Fibroblast of upper back skin (primary cell): ENCODE measurements around the gene SFXN5.
"Not testable (repeated sequence)": the region's sequence is repeated elsewhere in the genome, so short reads cannot be mapped to it uniquely, and the experiment has no call there.

ENCODE experiments used
- DNase-seq: peaks from one replicate; pipeline ENCODE4 v3.0.0-alpha.2; 2013

SFXN5 gene

DNA sequence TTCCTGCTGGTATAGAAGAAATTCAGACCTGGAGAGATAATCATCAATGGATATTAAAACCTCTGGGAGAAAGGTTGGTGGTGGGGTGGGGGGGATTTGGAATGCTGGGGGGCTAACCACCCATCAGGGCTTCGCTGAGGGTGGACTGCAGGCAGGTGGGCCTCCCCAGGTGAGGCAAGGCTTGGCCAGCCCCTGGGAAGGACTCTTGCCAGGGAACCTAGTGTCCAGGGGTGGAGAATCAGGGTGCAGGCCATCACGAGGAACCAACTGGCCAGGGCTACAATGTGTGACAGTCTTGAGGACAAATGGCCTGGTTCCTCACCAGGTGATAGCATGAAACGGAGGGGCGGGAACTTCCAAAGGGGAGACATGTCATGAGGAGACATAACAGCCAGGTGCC, 29.4 kb upstream of the SFXN5 start:
- no peak for DNase-seq

DNA sequence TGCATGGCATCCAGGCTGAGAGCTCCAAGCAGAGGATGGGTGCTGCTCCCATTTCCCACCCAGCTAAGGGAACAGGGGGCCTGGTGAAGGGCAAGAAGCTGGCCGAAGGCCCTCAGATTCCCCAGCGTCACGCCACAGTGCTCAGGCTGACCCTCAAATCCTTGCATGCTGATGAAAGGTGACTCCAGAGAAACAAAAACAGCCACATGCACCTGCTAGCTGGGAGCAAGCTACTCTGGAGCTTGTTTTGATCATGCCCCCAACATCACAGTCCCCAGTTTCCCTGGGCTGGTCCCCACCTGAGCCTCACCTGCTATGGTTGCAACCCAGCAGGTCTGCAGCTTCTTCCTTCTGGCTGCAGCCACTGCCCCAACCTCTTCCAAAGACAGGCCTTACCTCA, 28.0 kb upstream of the SFXN5 start:
- DNase-seq = no peak

DNA sequence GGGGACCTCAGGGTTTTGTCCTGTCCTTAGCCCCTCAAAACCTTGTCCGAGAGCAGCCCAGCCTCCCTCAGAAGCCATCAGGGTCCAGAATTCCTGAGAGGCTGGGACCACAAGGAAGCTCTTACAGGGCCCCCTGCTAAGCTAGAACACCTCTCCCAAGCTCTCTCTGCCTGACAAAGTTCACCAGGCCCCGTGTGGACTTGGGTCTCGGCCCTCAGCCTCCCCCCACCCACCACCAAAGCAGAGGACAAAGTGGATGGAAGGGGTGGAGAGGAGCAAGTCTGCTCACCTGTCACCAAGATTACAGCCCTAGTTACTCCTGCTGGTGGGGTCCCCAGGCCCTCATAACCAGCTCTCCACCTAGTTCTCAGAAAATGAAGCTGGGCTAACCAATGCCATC, 24.4 kb upstream of the SFXN5 start:
- DNase-seq = no peak

DNA sequence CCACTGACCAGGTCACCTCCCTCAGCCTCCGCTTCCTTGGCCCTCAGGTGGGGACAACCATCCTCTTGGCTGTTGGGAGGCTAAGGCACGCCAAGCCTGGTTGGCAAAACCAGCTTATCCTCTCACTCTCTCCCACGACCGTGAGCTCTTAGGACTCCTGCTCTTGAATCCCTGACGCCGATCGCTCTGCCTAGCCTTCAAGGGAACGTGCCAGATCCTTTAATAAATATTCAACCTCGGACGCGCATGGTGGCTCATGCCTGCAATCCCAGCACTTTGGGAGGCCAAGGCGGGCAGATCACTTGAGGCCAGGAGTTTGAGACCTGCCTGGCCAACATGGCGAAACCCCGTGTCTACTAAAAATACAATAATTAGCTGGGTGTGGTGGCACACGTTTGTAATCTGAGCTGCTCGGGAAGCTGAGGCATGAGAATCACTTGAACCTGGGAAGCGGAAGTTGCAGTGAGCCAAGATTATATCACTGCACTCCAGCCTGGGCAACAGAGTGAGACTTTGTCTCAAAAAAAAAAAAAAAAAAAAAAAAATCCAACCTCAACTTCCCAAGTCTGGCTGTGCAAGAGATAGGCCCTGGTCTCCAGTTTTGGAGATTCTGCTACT, 22.2 kb upstream of the SFXN5 start:
- DNase-seq = not testable (repeated sequence)

DNA sequence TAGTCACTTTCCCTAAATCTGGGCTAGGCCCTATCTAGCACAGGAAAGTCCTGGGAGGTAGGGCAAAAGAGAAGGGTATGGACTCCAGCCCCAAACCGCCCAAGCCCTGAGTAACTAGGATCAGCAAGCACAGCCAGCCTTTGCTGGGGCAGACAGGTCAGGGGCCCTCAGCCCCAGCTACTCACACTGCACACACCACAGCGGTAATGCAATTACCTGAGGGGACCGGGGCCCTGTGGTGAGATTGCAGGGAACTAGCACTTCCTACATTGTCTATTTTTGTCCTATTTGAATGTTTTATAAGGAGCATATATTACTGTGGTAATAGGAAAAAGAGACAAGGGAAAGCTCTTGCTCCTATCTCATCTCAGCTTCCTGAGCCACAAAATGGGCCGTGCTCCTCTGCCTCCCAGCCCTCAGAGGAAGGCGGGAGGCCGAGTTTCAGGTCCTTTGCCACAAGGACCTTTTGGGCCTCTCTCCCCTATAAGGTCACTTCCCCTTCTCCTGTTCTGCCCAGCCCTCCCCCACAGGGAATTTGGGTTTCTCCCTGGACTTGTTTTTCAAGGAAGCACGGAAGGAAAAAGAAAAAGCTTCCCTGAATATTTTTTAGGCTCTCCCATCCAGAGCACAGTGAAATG, 20.8 kb upstream of the SFXN5 start:
- no peak for DNase-seq

DNA sequence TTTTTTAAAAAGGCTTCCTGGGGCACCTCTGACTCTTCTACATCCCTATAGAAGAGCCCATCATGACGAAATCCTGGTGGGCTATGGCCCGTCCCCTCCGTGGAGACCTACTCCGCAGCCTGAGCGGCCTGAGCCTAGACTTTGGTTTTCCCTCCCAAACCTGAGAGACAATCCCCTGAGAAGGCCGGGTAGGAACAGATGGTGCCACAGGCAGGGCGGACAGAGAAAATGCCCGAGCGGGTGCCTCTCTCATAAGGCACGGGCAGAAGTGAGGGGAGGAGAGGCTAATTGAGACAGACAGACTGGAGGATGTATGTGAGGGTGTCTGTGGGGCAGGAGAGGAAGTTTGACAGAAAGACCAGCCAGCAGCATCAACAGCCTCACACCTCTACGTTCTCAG, 20.2 kb upstream of the SFXN5 start:
- DNase-seq = no peak

DNA sequence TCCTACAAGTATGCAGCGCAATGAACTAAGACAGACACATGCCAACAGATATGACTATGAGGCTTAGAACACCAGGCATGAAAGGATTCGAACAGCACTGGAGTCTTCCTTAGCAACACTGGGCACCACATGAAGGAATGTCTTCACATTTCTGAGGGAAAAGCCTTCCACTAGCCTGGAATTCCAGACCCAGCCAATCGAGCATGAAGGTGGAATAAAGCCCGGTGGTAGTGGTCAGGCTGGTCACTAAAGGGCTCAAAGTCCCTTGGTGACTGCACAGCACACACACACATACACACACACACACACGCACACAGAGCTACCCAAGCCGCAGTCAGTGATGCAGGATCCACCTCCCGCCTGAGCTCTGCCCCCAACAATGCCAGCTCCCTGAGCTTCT, 19.7 kb upstream of the SFXN5 start:
- peak; percentile 84 for DNase-seq

DNA sequence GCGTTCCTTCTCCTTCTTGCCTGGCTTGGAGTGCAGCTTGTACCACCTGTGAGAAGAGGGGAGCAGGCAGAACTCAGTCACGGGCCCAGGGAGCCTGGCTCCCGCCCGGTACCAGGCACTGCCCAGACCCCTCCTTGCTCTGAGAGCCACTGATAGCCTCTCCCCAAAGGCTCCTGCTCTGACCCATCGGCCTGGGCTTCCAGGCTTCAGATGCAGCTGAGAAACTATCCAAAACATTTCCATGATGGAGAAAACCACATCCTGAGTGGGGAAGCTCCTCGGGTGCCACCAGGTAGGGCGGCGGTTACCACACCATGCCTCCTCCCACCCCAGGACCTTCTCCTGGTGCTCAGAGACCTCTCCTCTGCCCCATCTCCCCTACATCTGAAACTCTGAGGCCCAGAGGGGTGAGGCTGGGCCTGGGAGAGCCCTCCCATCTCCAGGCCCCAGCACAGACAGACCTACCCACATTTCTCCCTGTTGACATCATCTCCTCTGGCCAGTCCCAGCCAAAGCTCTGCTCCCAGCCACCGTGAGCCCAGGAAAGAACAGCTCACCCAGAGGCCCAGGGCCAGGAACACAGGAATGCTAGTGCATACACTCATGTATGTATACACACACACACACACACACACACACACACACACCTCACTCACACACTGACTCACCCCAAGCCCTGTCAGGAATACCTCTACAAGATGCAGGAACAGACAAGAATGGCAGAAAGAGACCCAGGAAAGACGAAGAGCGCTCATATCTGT, 17.9 kb upstream of the SFXN5 start:
- peak; percentile 100 for DNase-seq

DNA sequence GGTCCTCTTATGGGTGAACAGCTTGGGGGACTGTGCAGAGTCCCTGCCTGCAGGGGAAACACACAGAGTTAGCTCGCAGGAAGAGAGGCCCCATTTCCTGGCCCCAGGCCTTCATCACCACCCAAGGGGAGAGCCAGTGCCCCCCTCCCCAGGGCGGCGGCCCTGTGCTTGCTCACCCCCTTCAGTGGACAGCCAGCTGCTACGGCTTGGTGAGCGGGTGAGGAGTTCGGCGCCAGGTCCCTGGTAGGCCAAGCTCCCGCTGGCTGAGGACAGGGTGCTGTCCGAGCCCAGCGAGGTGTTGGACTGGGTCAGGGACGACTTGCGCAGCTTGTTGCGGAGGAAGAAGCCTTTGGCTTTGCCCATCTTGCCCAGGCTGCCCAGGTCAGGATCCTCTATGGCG, 17.2 kb upstream of the SFXN5 start:
- no peak for DNase-seq

DNA sequence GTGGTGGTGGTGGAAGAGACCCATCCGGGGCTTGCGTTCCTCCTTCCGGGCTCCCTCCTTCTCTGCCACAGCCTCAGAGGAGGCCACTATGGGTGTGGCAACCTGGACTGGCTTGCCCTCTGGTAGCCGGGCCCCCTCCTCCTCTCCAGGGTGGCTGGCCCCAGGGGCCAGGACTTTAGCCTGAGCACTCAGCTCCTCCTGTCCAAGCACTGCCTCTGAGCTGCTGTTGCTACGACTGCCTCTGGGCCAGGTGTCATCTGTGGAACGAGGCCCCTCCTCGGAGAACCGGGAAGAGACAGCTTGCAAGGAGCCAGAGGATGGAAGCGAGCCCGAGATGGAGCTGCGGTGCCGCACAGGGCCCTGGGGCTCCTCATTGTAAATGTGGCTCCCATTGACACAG, 16.7 kb upstream of the SFXN5 start:
- no peak for DNase-seq

DNA sequence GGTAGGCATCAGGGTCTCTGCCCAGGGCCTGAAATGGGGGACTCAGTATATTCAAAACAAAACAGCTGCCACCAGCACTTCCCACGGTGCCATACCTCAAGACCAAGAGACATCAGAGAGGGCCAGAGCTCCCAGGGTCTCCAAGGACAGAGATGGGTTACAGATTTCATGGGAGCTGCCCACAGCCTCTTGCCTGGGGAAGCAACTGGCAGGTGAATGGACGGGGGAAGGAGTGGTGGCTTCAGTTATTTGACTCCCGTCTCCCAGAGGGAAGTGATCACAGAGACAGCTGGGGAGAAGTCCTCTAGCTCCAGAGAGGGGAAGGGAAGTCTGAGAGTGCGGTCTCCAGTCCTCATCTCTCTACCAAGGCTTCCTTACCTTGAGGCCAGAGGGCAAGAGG, 15.8 kb upstream of the SFXN5 start:
- DNase-seq = no peak

DNA sequence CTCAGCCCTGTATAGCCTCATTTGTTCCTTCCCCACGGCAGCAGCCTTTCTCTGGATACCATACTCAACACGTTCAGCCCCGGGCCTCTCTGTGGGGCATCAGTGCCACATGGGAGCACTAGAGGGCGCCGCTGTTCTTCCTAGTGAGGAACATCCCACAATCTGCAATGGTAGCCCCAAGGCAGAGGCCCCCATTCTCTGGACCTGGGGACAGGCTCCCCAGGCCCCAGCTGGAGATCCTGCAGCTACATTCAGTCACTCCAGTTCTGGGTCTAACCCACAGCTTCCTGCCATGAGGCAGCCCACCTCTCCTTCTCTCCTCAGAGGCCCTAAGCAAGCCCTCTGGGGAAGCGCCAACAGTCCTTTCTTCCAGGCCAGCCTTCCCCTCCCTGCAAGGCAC, 14.2 kb upstream of the SFXN5 start:
- peak; percentile 70 for DNase-seq

DNA sequence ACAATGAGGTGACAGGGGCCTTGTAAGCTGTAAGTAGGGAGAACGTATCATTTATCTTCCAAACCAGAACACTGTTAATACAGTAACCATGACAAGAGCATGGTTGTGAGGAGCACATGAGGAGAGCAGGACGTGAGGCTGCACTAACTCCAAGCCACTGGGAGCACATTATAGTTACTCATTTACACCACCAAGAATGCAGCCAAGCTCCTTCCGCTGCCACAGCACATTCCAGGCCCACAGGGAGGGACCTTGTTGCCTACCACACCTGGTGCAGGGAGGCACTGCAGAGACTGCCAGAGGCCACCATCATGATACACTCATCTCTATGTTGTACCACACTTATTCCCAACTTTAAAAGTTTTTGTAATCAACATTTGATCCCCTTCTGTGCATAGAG, 13.5 kb upstream of the SFXN5 start:
- DNase-seq = no peak

DNA sequence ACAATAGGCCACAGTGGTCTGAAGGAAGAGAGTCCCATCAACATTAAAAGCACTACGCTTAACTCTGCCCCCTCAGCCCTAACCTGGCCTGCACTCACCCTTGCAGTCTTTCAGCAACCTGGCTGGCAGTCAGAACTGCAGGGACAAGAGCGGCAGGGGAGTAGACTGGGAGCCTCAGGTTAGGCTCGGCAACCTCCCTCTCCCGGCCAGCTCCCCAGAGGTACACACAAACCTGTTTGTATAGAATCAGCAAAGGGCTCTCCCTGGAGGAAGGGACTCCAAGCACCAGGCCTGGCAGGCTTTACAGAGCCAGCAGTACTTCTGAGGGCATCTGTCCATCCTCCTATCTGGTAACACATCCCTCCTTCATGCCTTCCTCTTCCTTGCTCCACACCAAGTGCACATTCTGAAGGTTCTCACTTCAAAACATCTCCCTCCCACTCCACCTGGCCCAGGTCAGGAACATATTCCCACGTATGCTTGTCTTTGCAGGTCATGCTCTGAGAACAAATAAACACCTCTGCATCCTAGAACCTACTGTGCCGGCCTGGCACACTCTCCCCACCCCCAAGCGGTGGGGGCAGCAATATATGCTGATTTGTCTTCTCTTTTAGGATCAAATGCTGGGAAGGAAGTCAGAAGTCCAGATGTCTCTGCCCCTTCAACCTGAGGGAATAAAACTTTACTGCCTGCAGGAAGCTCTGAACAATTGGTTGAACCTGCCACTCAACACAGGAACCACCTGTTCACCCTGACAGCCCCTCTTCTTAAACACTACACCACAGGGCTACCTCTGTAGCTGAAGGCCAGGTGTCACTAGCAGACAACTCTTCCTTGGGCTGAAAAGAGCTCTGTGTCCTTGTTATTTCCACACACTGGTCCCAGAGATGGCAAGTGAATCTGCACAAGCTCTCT, 12.6 kb upstream of the SFXN5 start:
- no peak for DNase-seq

DNA sequence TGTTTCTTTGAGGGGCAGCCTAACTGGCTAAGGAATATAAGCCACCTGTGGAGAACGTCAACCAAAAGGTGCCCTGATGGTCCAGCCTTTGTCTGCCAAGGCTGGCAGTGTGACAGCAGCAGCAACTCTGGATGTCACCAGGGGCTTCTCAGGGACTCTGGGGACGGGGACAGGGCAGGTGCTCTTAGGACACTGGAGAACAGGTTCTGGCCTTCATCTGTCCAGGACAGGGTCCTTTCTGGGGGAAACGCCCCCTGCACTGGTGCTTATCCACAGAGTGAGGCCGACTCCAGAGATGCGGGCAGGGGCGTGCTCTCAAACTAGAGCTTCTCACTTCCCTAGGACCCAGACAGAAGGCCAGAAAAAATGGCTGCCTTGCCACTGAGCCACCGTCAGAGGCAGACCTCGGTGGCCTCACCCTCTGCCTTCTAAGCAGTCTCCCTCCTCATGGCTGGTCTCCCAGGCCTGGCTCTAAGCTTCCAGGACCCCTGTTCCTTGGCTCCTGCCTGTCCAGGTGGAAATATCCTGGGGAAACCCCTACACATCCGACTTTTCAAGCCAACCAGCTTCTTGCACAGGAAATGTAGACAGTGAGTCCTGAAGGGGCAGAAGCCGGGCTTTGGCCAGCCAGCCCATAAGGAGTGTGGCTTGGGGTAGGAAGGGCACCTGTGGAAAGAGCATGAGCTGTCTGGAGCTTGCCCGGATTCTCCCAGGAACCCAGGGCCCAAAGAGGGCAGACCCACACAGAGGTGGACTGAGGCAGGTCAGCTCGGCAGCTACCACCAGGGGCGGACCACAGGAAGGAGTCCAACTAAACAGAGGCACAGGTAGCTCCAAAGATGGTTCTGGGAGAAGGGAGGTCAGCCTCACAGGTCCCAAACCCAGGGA, 11.3 kb upstream of the SFXN5 start:
- no peak for DNase-seq

DNA sequence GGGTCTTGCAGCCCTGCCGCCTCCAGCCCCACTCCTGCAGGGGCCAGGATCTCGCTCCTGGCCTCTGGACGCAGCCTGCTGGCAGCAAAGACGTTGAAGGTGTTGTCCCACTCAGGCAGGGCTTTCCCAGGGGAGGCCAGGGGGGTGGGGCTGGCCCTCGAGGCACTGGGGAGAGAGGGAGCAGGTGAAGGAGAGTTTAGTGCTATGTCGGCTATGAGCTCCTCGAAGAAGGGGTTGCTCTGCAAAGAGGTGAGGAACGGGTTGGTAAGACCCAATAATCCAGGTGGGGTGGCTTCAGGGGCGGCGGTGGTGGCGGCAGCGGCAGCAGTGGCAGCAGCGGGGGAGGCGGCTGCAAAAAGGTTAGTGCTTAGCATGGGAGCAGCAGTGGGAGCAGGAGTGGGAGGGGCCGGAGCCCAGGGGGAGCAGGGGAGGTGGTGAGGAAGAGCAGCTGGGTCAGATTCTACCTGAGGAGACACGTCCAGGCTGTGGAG, 9.7 kb upstream of the SFXN5 start:
- no peak for DNase-seq

DNA sequence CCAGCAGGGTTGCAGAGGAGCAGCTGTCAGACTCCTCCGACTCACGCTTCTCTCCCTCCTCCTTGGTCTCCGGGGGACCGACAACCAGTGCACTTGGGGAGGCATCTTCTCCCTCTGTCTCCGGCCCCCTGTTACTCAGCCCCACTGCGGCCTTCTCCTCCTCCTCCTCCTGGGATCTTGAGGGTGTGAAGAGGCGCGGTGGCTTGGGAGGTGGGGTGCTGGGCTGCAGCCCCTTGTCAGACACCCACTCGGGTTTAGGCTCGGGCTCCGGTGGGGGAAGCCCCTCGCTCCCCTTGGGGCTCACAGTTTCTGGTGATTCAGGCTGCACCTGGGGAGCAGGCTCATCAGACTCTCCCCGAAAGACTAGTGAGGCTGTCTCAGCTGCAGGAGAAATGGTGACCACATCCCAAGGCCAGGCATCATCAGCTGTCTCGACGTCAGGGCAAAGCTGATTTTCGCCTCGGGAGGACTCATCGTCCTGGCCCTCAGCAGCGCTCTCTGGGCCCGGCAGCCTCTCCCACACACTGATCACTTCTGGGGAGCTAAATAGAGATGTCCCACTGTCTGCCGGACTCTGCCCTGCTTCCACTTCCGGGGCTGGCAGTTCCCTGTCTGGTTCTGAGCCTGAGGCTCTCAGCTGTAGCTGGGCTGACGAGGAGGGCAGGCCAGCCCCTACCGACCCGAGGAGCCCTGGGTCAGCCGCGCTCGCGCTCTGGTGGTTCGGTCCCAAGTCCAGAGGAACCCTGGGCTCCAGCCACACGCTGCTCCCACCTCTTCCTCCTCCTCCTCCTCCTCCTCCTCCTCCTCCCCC, 9.0 kb upstream of the SFXN5 start:
- DNase-seq = no peak

DNA sequence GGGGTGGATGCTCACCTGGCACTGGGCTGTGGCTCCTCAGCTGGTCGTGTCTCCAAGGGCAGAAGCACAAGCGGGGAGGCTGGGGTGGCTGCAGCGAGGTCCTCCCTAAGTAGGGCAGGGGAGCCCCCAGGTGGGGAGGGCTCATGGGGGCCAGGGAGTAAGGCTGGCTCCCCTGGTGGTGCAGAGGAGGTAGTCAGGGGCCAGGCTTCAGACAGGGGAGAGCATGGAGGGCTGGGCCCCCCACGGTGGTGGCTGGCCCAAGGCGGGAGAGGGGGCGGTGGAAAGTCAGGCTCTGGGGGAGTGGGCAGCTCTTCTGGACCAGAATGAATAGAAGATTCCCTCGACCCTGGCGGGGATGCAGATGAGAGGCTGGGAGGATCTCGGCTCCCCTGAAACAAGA, 8.1 kb upstream of the SFXN5 start:
- no peak for DNase-seq

DNA sequence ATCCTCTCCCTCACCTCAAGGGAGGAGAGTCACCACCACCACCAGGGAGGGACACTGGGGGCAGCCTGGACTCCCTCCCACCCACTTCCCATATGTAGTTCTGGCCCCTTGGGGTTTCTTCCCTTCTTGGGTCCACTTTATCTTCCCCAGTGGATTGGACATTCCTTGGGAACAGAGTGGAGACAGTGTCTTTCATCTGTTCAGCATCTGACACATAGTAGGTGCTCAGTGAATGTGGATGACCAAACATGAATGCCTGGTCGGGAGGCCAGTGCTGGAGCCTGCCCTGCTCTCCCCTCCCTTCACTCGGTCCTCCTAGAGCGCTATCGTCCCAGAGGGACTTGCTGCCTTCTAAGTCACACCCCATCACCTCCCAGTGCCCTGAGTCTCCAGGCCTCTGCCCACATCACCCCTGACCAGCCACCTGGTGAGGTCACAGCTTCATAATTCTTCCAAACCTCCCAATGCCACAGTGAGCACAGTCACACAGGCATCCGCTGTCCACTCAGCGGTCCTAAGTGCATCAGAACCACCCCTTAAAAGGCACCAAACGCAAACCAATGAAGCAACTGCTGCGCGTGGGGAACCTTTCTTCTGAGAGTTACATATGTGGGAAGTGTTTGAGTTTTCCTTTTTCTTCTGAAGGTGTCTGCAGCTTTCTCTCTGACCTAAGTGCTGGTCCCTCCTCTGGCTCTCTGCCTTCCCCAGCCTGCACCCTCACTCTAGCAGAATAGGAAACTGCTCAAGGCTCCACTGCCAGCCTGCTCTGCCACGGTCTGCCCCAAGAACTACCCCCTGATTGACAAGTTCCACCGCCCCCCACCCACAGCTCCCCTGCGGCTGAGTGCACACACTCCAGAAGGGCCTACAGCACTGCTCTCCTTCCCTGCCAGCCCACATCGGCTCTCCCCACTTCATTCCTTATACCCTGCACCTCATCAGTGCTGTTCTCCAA, 7.2 kb upstream of the SFXN5 start:
- DNase-seq = no peak

DNA sequence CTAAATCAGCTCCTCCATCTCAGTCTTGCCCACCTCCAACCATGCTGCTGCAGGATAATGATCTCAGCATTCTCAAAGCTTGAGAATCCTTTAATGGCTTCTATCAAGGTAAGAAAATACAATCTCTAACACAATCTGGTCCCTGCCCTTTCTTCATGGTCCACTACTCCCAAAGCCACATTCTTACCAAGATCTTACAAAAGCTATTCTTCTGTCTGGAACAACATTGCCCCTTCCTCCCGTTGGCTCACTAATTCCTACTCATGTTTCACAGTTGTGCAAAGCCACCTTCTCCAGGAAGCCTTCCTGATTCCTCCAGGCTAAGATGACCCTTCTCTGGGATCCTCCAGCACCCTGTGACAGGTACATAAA, 5.9 kb upstream of the SFXN5 start:
- no peak for DNase-seq
